Lower lobe of right lung (tissue), 2 donors: Measurements from ENCODE around the gene RUFY1. TPM values are rescaled to one million over a fixed set of nuclear protein-coding genes. Genes with fewer than 3 reads are reported as not detected.
"Not testable (repeated sequence)": the region's sequence is repeated elsewhere in the genome, so short reads cannot be mapped to it uniquely, and the experiment has no call there.

ENCODE experiments used
- ATAC-seq, 2 donors: fragments of 200-7000 bp; cut with Tn5 transposase; one replicate each; pipeline ENCODE4 v1.9.1; 2020 to 2022; ENCODE audit warnings: mild to moderate bottlenecking in 2 of 2, moderate library complexity in 2 of 2
- DNase-seq: peaks from one replicate; pipeline ENCODE4 v3.0.0-alpha.2; 2020
- H3K27ac ChIP-seq: fragments of 200-600 bp; one replicate; pipeline ENCODE4 v1.8.0; 2022
- H3K27me3 ChIP-seq: fragments of 200-600 bp; one replicate; pipeline ENCODE4 v1.8.0; 2022; ENCODE audit warnings: low read depth
- H3K36me3 ChIP-seq: fragments of 200-600 bp; one replicate; pipeline ENCODE4 v1.8.0; 2022; ENCODE audit warnings: mild to moderate bottlenecking
- H3K4me1 ChIP-seq: fragments of 200-600 bp; one replicate; pipeline ENCODE4 v1.8.0; 2022
- H3K4me3 ChIP-seq: fragments of 200-600 bp; one replicate; pipeline ENCODE4 v1.8.0; 2022; ENCODE audit warnings: mild to moderate bottlenecking
- H3K9me3 ChIP-seq: fragments of 200-600 bp; one replicate; pipeline ENCODE4 v1.8.0; 2022
- intact Hi-C: fragments of 100-400 bp; cut with DNase I; formaldehyde crosslinking; loops from one replicate; pipeline ENCODE4 v1.11.0; 2022
- long read RNA-seq: library from polyadenylated mRNA; unstranded; transcript quantifications from one replicate; pipeline ENCODE4 v2.0.0, GENCODE V29; 2021
- total RNA-seq: library from RNA; stranded (reverse); fragmentation: NEBNext Ultra II Directional; extraction: Animal tissue kit (Norgen Biotek cat#: 25700); gene quantifications from one replicate; pipeline ENCODE4 v1.2.1, GENCODE V29; 2021
- TF ChIP-seq, protein P1 (sequence below): fragments of 200-600 bp; IDR thresholded peaks from one replicate; pipeline ENCODE4 v1.8.0; 2022; ENCODE audit warnings: antibody characterized with exemption, mild to moderate bottlenecking
- donor health status: DM: no; HTN: yes; CAD: no; lungs with severe emphysema.

RUFY1 gene
- total RNA-seq = 58.8 TPM
- long read RNA-seq, transcript RUFY1-201 (18 exons, 2,646 nt) = major isoform, 61 of 109 reads
- long read RNA-seq, partial matches to known transcripts = 12 of 109 reads
- long read RNA-seq, other reads (novel, unspliced or antisense) = 28 of 109 reads

- intact Hi-C loops = no loop called here
- Histone ChIP-seq H3K27ac (peak within 1 kb of the TSS; percentile 94), H3K36me3 (no peaks in the 10 kb centered on the region), H3K27me3 (no peaks in the 10 kb centered on the region), H3K4me1 (peaks cover 31% of the 10 kb centered on the region), H3K4me3 (peak within 1 kb of the TSS; percentile 92), H3K9me3 (no peaks in the 10 kb centered on the region)
- TF ChIP-seq, protein P1, sequence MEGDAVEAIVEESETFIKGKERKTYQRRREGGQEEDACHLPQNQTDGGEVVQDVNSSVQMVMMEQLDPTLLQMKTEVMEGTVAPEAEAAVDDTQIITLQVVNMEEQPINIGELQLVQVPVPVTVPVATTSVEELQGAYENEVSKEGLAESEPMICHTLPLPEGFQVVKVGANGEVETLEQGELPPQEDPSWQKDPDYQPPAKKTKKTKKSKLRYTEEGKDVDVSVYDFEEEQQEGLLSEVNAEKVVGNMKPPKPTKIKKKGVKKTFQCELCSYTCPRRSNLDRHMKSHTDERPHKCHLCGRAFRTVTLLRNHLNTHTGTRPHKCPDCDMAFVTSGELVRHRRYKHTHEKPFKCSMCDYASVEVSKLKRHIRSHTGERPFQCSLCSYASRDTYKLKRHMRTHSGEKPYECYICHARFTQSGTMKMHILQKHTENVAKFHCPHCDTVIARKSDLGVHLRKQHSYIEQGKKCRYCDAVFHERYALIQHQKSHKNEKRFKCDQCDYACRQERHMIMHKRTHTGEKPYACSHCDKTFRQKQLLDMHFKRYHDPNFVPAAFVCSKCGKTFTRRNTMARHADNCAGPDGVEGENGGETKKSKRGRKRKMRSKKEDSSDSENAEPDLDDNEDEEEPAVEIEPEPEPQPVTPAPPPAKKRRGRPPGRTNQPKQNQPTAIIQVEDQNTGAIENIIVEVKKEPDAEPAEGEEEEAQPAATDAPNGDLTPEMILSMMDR = no peak
- ATAC-seq = peak; percentile 95 to 97
- peak; percentile 90 for DNase-seq
Observed at GRCh38 chr5:179550511-179551342, at the start of gene RUFY1. Gene RUFY1 (plus strand): TSS chr5:179550554. CDS start chr5:179550570, 16 bp downstream.

GRCh38 chr5:179501997-179502396 is 48.4 kb upstream of the RUFY1 start:
- H3K27ac ChIP-seq, H3K4me3 ChIP-seq, H3K4me1 ChIP-seq, ATAC-seq, H3K36me3 ChIP-seq, H3K27me3 ChIP-seq, intact Hi-C loops, H3K9me3 ChIP-seq, DNase-seq: not testable (repeated sequence)

GRCh38 chr5:179502420-179502819 is 47.9 kb upstream of the RUFY1 start:
- H3K4me1 ChIP-seq, H3K36me3 ChIP-seq, ATAC-seq, DNase-seq, H3K9me3 ChIP-seq, H3K27me3 ChIP-seq, H3K4me3 ChIP-seq, H3K27ac ChIP-seq, intact Hi-C loops: not testable (repeated sequence)

DNA sequence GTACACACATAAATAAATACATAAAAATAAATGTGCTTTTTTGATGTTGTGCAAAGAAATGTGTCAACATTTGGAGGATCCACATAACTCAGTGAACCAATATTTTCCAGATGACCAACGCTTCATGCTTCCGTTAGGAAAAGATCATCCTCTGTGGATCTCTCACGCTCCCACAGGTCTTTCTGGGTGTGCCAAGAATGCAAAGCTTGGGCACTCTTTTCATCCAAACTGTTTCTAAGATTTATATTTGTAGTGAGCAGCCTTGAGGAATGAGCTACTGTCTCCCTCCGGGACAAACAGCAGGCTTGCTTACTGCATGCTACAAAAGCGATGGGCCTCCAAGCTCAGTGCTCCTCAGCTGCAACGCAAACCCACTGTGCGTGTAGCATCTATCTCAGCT is 46.2 kb upstream of the RUFY1 start:
- H3K27me3 ChIP-seq = no peaks in the 10 kb centered on the region
- H3K9me3 ChIP-seq = no peaks in the 10 kb centered on the region
- H3K36me3 ChIP-seq = no peaks in the 10 kb centered on the region
- H3K4me1 ChIP-seq = no peaks in the 10 kb centered on the region
- no peak overlapping the region for H3K4me3 ChIP-seq
- no peak overlapping the region for H3K27ac ChIP-seq
- ATAC-seq = no peak
- DNase-seq = no peak
- intact Hi-C loops = no loop called here
- TF ChIP-seq, protein P1 = no peak

- Histone ChIP-seq H3K4me3 (no peak overlapping the region), H3K36me3 (no peaks in the 10 kb centered on the region), H3K9me3 (no peaks in the 10 kb centered on the region), H3K4me1 (no peaks in the 10 kb centered on the region), H3K27me3 (no peaks in the 10 kb centered on the region), H3K27ac (no peak overlapping the region)
- intact Hi-C loops = no loop called here
- DNase-seq (no peak), ATAC-seq (no peak)
- TF ChIP-seq, protein P1 = no peak
Observed at GRCh38 chr5:179504600-179505396, 45.6 kb upstream of the RUFY1 start.

- Histone ChIP-seq H3K4me1 (no peaks in the 10 kb centered on the region), H3K9me3 (no peaks in the 10 kb centered on the region), H3K27me3 (no peaks in the 10 kb centered on the region), H3K36me3 (no peaks in the 10 kb centered on the region), H3K27ac (no peak overlapping the region), H3K4me3 (no peak overlapping the region)
- intact Hi-C loops = no loop called here
- DNase-seq (no peak), ATAC-seq (no peak)
- TF ChIP-seq, protein P1 = no peak
Observed at GRCh38 chr5:179505636-179506261, 44.6 kb upstream of the RUFY1 start.
